ENCODE measurements around the gene CDK5RAP2. TPM values are rescaled to one million over a fixed set of nuclear protein-coding genes. Genes with fewer than 3 reads are reported as not detected.

Gene CDK5RAP2
- total RNA-seq, 4 donors from 2014 or later = 48.1 to 127 (median 76.7) TPM

GRCh38 chr9:120383999-120384924, 195.7 kb downstream of the CDK5RAP2 start:
- H3K36me3 ChIP-seq = peaks cover 0 to 28% (median 0%) of the 10 kb centered on the region in 3 donors
- DNase-seq (ENCODE audit: low spot score in 2 of 2) = no peak
- H3K27ac ChIP-seq = no peak overlapping the region
- no peak overlapping the region for H3K4me3 ChIP-seq
- TF ChIP-seq POLR2A (IDR thresholded peaks at IDR 0.05) (no peak), EP300 (IDR thresholded peaks at IDR 0.05) (no peak)
- TF ChIP-seq, protein P1, sequence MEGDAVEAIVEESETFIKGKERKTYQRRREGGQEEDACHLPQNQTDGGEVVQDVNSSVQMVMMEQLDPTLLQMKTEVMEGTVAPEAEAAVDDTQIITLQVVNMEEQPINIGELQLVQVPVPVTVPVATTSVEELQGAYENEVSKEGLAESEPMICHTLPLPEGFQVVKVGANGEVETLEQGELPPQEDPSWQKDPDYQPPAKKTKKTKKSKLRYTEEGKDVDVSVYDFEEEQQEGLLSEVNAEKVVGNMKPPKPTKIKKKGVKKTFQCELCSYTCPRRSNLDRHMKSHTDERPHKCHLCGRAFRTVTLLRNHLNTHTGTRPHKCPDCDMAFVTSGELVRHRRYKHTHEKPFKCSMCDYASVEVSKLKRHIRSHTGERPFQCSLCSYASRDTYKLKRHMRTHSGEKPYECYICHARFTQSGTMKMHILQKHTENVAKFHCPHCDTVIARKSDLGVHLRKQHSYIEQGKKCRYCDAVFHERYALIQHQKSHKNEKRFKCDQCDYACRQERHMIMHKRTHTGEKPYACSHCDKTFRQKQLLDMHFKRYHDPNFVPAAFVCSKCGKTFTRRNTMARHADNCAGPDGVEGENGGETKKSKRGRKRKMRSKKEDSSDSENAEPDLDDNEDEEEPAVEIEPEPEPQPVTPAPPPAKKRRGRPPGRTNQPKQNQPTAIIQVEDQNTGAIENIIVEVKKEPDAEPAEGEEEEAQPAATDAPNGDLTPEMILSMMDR (IDR thresholded peaks at IDR 0.05) = no peak
- peaks cover 0 to 13% (median 2%) of the 10 kb centered on the region in 4 donors for H3K9me3 ChIP-seq
- 50 to 54% methylated on average over 21 to 24 of the region's 24 CpGs for WGBS, 2 donors
- no peaks in the 10 kb centered on the region for H3K27me3 ChIP-seq
- H3K4me1 ChIP-seq = peaks cover 0 to 30% (median 6%) of the 10 kb centered on the region in 4 donors

DNA sequence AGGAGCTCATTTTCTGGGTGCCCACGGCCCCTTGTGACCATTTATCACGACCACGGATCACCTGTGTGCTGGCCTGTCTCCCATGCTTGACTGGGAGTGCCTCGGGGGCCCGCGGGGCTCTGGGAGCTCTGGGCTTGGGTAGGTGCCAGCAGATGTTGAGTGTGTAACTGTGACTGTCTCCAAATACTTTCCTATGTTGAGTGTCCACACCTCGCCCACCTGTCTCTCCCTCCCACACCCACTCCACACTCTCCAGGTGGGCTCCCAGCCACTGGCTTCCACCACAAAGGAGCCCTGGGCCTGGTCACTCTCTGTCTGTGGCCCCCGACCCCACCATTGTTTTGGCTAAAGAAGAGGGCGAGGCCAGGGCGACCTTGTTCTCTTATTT, 196.4 kb downstream of the CDK5RAP2 start:
- Histone ChIP-seq H3K27me3 (no peaks in the 10 kb centered on the region), H3K9me3 (peaks cover 0 to 19% (median 3%) of the 10 kb centered on the region in 4 donors), H3K36me3 (peaks cover 0 to 23% (median 0%) of the 10 kb centered on the region in 3 donors), H3K27ac (no peak overlapping the region), H3K4me1 (peaks cover 0 to 30% (median 6%) of the 10 kb centered on the region in 4 donors), H3K4me3 (no peak overlapping the region)
- WGBS, 2 donors = 84 to 88% methylated on average over 9 to 10 of the region's 10 CpGs
- TF ChIP-seq, protein P1 (IDR thresholded peaks at IDR 0.05) = no peak
- TF ChIP-seq POLR2A (IDR thresholded peaks at IDR 0.05) = no peak
- no peak for TF ChIP-seq EP300 (IDR thresholded peaks at IDR 0.05)
- DNase-seq (ENCODE audit: low spot score in 2 of 2) = no peak

DNA sequence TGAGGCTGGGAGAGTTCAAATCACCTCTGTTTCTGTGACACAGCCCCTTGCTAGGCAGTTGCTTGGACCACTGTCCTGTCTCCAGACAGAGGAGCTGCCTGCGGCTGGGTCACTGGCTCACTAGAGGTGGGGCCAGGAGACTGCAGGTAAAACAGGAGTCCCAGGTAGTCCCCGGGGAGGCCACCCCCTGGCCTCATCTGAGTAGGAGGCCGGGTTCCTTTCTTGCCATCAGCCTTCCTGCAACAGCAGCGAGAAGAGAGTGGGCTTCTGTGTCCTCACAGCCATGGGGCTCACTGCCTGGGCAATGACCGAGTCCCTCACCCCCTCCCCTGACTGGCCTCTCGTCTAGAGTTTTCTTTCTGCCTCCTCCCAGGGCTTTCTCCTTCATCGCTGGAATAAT, 197.5 kb downstream of the CDK5RAP2 start:
- TF ChIP-seq, protein P1 (IDR thresholded peaks at IDR 0.05) = no peak
- no peak for TF ChIP-seq EP300 (IDR thresholded peaks at IDR 0.05)
- no peak for TF ChIP-seq POLR2A (IDR thresholded peaks at IDR 0.05)
- no peak overlapping the region for H3K27ac ChIP-seq
- H3K4me1 ChIP-seq = peaks cover 0 to 30% (median 6%) of the 10 kb centered on the region in 4 donors
- no peak overlapping the region for H3K4me3 ChIP-seq
- peaks cover 0 to 12% (median 0%) of the 10 kb centered on the region in 3 donors for H3K36me3 ChIP-seq
- H3K27me3 ChIP-seq = no peaks in the 10 kb centered on the region
- no peak for DNase-seq (ENCODE audit: low spot score in 2 of 2)
- H3K9me3 ChIP-seq = peaks cover 0 to 31% (median 3%) of the 10 kb centered on the region in 4 donors
- WGBS, 2 donors = 78 to 81% methylated on average over 7 of the region's 7 CpGs

- WGBS, 2 donors = 90 to 92% methylated on average over 10 of the region's 10 CpGs
- Histone ChIP-seq H3K4me1 (peaks cover 0 to 24% (median 5%) of the 10 kb centered on the region in 4 donors), H3K4me3 (no peak overlapping the region), H3K27ac (no peak overlapping the region), H3K9me3 (peaks cover 0 to 34% (median 3%) of the 10 kb centered on the region in 4 donors), H3K27me3 (no peaks in the 10 kb centered on the region), H3K36me3 (peaks cover 0 to 12% (median 0%) of the 10 kb centered on the region in 3 donors)
- DNase-seq (ENCODE audit: low spot score in 2 of 2) = no peak
- TF ChIP-seq EP300 (IDR thresholded peaks at IDR 0.05) (no peak), POLR2A (IDR thresholded peaks at IDR 0.05) (no peak)
- TF ChIP-seq, protein P1 (IDR thresholded peaks at IDR 0.05) = no peak
Observed at GRCh38 chr9:120381839-120382238, 198.1 kb downstream of the CDK5RAP2 start.

DNA sequence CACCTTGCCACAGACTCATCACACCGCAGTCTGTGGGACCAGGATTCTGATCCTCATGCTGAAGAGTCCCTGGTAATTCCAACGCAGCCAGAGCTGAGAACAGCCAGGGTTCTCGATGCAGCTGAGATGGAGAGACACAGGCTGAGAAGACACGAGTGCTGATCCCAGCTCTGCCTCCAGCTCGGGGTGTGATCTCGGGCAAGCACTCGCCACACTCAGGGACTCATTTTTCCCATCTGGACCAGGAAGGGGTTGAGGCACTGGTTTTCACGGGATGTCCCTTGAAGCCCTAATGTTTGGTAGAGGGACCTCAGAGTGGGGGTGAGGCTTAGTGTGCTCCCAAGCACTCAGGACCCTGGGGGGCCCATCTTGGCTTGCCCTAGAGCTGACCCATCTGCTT, 200.4 kb downstream of the CDK5RAP2 start:
- H3K27me3 ChIP-seq = no peaks in the 10 kb centered on the region
- TF ChIP-seq, protein P1 (IDR thresholded peaks at IDR 0.05) = no peak
- no peak for TF ChIP-seq EP300 (IDR thresholded peaks at IDR 0.05)
- no peak for TF ChIP-seq POLR2A (IDR thresholded peaks at IDR 0.05)
- 94 to 98% methylated on average over 3 to 8 of the region's 8 CpGs for WGBS, 2 donors

More for the DNA sequence above, 200.4 kb downstream of the CDK5RAP2 start:
- Histone ChIP-seq H3K4me3 (no peak overlapping the region), H3K36me3 (peaks cover 0 to 12% (median 0%) of the 10 kb centered on the region in 3 donors), H3K9me3 (peaks cover 0 to 41% (median 3%) of the 10 kb centered on the region in 4 donors), H3K27ac (no peak overlapping the region), H3K4me1 (peaks cover 0 to 10% (median 0%) of the 10 kb centered on the region in 4 donors)
- DNase-seq (ENCODE audit: low spot score in 2 of 2) = no peak
